ENCODE results near the gene NKD1. TPM values are rescaled to one million over a fixed set of nuclear protein-coding genes. Genes with fewer than 3 reads are reported as not detected.

The NKD1 gene
- total and polyA plus RNA-seq, 7 donors, result under 0.01 to 18.0 (median 6.7) TPM

GRCh38 chr16:50681021-50681885, 133.1 kb downstream of the NKD1 start, which contains the start of gene SNX20:
Gene SNX20, minus strand, starts transcription at chr16:50681312. Its CDS starts 3,786 bp downstream, at chr16:50677526.
- no peaks in the 10 kb centered on the region for H3K9me3 ChIP-seq
- DNase-seq, result no peak
- peak within 1 kb of the TSS in 1 of 4 donors; percentile 19 for H3K27ac ChIP-seq
- intact Hi-C loops (cut with DNase I), result no loop called here
- H3K4me3 ChIP-seq, result peak within 1 kb of the TSS in 3 of 4 donors; percentile 14 to 33 (median 21)
- peaks cover 0 to 4% (median 0%) of the 10 kb centered on the region in 4 donors for H3K4me1 ChIP-seq
- no peaks in the 10 kb centered on the region for H3K27me3 ChIP-seq
- WGBS, 2 donors, result 53 to 75% methylated on average over 16 of the region's 16 CpGs
- TF ChIP-seq POLR2AphosphoS5 (IDR thresholded peaks at IDR 0.05) (no peak), POLR2A (IDR thresholded peaks at IDR 0.05) (no peak), EP300 (IDR thresholded peaks at IDR 0.05) (no peak), CTCF (IDR thresholded peaks at IDR 0.05) (no peak)
- no peaks in the 10 kb centered on the region for H3K36me3 ChIP-seq

GRCh38 chr16:50683689-50684374, 135.6 kb downstream of the NKD1 start:
- 58 to 75% methylated on average over 14 of the region's 14 CpGs for WGBS, 2 donors
- TF ChIP-seq EP300 (IDR thresholded peaks at IDR 0.05) (no peak), POLR2AphosphoS5 (IDR thresholded peaks at IDR 0.05) (no peak), POLR2A (IDR thresholded peaks at IDR 0.05) (no peak), CTCF (IDR thresholded peaks at IDR 0.05) (no peak)
- DNase-seq, result no peak
- intact Hi-C loops (cut with DNase I), result no loop called here
- no peaks in the 10 kb centered on the region for H3K9me3 ChIP-seq
- H3K27ac ChIP-seq, result no peak overlapping the region
- no peaks in the 10 kb centered on the region for H3K36me3 ChIP-seq
- no peaks in the 10 kb centered on the region for H3K4me1 ChIP-seq
- no peak overlapping the region for H3K4me3 ChIP-seq
- no peaks in the 10 kb centered on the region for H3K27me3 ChIP-seq

GRCh38 chr16:50684823-50685461, 136.7 kb downstream of the NKD1 start:
- H3K36me3 ChIP-seq, result no peaks in the 10 kb centered on the region
- H3K4me3 ChIP-seq, result no peak overlapping the region
- H3K27ac ChIP-seq, result no peak overlapping the region
- 70 to 85% methylated on average over 11 of the region's 11 CpGs for WGBS, 2 donors
- intact Hi-C loops (cut with DNase I), result no loop called here
- TF ChIP-seq CTCF (IDR thresholded peaks at IDR 0.05), result no peak
- no peak for TF ChIP-seq POLR2A (IDR thresholded peaks at IDR 0.05)
- TF ChIP-seq EP300 (IDR thresholded peaks at IDR 0.05), result no peak
- TF ChIP-seq POLR2AphosphoS5 (IDR thresholded peaks at IDR 0.05), result no peak
- H3K9me3 ChIP-seq, result no peaks in the 10 kb centered on the region
- H3K27me3 ChIP-seq, result no peaks in the 10 kb centered on the region
- no peaks in the 10 kb centered on the region for H3K4me1 ChIP-seq
- DNase-seq, result no peak

DNA sequence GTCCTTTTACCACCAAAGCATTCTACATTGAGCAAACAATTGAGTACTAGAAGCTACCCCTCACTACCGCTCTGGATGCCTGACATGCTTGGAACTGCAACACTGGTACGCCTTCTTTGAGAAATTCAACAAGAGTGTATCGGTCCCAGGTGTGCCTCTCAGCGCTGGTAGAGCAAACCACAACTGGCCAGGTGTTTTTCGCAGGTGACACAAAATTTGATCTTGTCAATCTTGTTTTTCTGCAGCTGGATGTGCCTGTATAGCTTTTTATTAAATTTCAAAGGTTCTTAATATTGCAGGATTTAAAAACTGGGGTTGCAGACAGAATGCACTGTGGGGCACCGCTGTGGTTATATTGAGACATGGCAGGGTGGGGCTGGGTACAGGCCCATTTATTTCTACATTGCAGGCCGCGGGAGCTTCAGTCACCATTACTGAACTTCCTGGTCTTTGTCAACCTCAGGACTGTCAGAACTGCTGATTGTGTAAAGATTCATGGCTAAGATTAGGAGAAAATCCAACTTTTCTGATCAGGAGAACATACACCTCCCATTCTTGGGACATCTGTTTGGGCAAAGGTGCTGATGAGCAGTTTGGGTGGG, 137.4 kb downstream of the NKD1 start:
- no peaks in the 10 kb centered on the region for H3K9me3 ChIP-seq
- H3K27ac ChIP-seq, result no peak overlapping the region
- H3K4me3 ChIP-seq, result no peak overlapping the region
- no peaks in the 10 kb centered on the region for H3K36me3 ChIP-seq
- no peak for DNase-seq
- TF ChIP-seq EP300 (IDR thresholded peaks at IDR 0.05) (no peak), POLR2AphosphoS5 (IDR thresholded peaks at IDR 0.05) (no peak), CTCF (IDR thresholded peaks at IDR 0.05) (no peak), POLR2A (IDR thresholded peaks at IDR 0.05) (no peak)
- H3K4me1 ChIP-seq, result no peaks in the 10 kb centered on the region
- no peaks in the 10 kb centered on the region for H3K27me3 ChIP-seq
- WGBS, 2 donors, result 72 to 81% methylated on average over 8 of the region's 8 CpGs
- intact Hi-C loops (cut with DNase I), result no loop called here

Measured in sigmoid colon (tissue), 7 donors.